Breast epithelium (tissue), 4 donors: Measurements from ENCODE around the gene LAGE3. TPM values are rescaled to one million over a fixed set of nuclear protein-coding genes. Genes with fewer than 3 reads are reported as not detected.

Experiments
- DNase-seq, 2 donors: peaks; one replicate each; pipeline ENCODE4 v3.0.0-alpha.2; 2019; ENCODE audit warnings: low spot score in 2 of 2
- H3K27ac ChIP-seq, 2 donors: fragments of 200-600 bp; sonication (generic) in 1 of 2; one replicate each; pipeline ENCODE4 v1.5.1; 2016 to 2019; ENCODE audit warnings: mild to moderate bottlenecking in 1 of 2
- H3K27me3 ChIP-seq, 2 donors: fragments of 200-600 bp; sonication (generic) in 1 of 2; one replicate each; pipeline versions ENCODE4 v1.5.1 to v1.6.0; 2017 to 2019; ENCODE audit warnings: control low read depth in 1 of 2, mild to moderate bottlenecking in 1 of 2
- H3K36me3 ChIP-seq: fragments of 200-600 bp; one replicate; pipeline ENCODE4 v1.5.1; 2019
- H3K4me1 ChIP-seq, 2 donors: fragments of 200-600 bp; sonication (generic); one replicate each; pipeline ENCODE4 v1.5.1; 2016 to 2019; ENCODE audit warnings: control low read depth in 1 of 2
- H3K4me3 ChIP-seq, 3 donors: fragments of 200-600 bp; sonication (generic); 1 replicate in 2 of 3; 2 replicates in 1 of 3; pipeline ENCODE4 v1.5.1; 2016 to 2019; ENCODE audit warnings: mild to moderate bottlenecking in 3 of 3, moderate library complexity in 2 of 3
- H3K9me3 ChIP-seq, 2 donors: fragments of 200-600 bp; sonication (generic) in 1 of 2; one replicate each; pipeline ENCODE4 v1.5.1; 2016 to 2019; ENCODE audit warnings: control low read depth in 1 of 2
- POLR2A ChIP-seq: fragments of 450-650 bp; IDR thresholded peaks from one replicate; pipeline ENCODE4 v1.6.1; 2016; ENCODE audit warnings: antibody characterized with exemption, mild to moderate bottlenecking, moderate library complexity
- POLR2AphosphoS5 ChIP-seq, 3 donors: sonication (generic); formaldehyde crosslinking; IDR thresholded peaks; one replicate each; pipeline ENCODE4 v1.6.1; 2017; ENCODE audit warnings: antibody characterized with exemption in 3 of 3
- intact Hi-C: fragments of 100-400 bp; cut with DNase I; formaldehyde crosslinking; loops from one replicate; pipeline ENCODE4 v1.15.1; 2023; ENCODE audit warnings: low total_unique reads
- total RNA-seq, 3 donors: library from RNA; depleted of rRNA; stranded (reverse); fragments of >200 nt; gene quantifications; one replicate each; pipeline ENCODE4 v1.1.0, GENCODE V29; 2016
- TF ChIP-seq, protein P1 (sequence below), 3 donors: fragments of 450-650 bp; IDR thresholded peaks; one replicate each; pipeline ENCODE4 v1.5.1; 2016 to 2017; ENCODE audit warnings: antibody characterized with exemption in 3 of 3, mild to moderate bottlenecking in 3 of 3, moderate library complexity in 3 of 3

LAGE3 gene
- total RNA-seq, 3 donors from 2014 or later = 21.1 to 38.0 (median 28.8) TPM

DNA sequence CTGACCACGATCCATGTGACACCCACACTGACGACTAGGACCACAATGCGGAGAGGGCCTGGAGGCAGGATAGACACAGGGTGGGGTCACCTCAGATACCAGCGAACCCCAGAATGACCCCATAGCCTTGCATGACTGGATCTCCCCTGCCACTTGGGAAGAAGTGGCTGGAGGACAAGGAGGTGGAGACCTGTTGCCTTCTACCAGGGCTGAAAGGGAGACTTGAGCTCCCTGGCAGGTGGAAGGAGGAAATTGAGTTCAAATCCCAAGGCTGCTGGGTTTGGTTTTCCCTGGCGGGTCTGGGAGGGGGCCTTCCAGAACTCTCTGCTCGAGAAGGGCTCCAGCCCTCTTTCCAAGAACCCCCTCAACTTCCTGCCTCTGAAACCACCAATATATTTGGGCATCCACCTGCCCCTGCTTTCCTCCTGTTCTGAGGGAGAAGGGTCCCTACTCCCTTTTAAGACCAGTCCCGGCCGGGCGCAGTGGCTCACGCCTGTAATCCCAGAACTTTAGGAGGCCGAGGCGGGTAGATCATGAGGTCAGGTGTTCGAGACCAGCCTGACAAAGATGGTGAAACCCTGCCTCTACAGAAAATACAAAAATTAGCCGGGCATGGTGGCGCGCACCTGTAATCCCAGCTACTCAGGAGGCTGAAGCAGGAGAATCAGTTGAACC lies 33.9 kb upstream of the LAGE3 start:
- no peaks in the 10 kb centered on the region for H3K4me1 ChIP-seq
- no peak for TF ChIP-seq POLR2AphosphoS5 (IDR thresholded peaks at IDR 0.05)
- TF ChIP-seq POLR2A = no peak
- TF ChIP-seq, protein P1, sequence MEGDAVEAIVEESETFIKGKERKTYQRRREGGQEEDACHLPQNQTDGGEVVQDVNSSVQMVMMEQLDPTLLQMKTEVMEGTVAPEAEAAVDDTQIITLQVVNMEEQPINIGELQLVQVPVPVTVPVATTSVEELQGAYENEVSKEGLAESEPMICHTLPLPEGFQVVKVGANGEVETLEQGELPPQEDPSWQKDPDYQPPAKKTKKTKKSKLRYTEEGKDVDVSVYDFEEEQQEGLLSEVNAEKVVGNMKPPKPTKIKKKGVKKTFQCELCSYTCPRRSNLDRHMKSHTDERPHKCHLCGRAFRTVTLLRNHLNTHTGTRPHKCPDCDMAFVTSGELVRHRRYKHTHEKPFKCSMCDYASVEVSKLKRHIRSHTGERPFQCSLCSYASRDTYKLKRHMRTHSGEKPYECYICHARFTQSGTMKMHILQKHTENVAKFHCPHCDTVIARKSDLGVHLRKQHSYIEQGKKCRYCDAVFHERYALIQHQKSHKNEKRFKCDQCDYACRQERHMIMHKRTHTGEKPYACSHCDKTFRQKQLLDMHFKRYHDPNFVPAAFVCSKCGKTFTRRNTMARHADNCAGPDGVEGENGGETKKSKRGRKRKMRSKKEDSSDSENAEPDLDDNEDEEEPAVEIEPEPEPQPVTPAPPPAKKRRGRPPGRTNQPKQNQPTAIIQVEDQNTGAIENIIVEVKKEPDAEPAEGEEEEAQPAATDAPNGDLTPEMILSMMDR (IDR thresholded peaks at IDR 0.05) = no peak
- H3K27ac ChIP-seq = peak overlapping the region in 1 of 2 donors; percentile 7
- peaks cover 0 to 21% of the 10 kb centered on the region in 2 donors for H3K27me3 ChIP-seq
- intact Hi-C loops = no loop called here
- DNase-seq = no peak
- no peak overlapping the region for H3K4me3 ChIP-seq
- peaks cover 0 to 11% of the 10 kb centered on the region in 2 donors for H3K9me3 ChIP-seq
- no peaks in the 10 kb centered on the region for H3K36me3 ChIP-seq

DNA sequence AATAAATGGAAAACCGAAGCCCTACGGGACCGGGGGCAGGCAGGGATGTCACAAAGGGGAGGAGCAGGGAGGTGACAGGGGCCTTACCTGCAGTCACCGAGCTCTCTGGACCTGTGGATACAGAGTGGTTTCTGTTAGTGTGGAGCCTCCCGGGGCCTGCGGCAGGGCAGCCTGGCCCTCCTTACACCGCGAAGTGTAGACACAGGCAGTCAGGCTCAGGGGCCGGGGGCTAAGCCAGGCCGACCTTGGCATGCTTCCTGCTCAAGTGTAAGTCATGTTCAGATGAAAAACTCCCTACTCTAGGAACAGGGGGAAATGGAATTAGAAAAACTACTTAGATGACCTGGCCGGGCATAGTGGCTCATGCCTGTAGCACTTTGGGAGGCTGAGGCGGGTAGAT lies 32.7 kb upstream of the LAGE3 start:
- H3K27ac ChIP-seq = no peak overlapping the region
- no peaks in the 10 kb centered on the region for H3K4me1 ChIP-seq
- peaks cover 0 to 29% of the 10 kb centered on the region in 2 donors for H3K27me3 ChIP-seq
- H3K9me3 ChIP-seq = peaks cover 0 to 11% of the 10 kb centered on the region in 2 donors
- no peak overlapping the region for H3K4me3 ChIP-seq
- H3K36me3 ChIP-seq = no peaks in the 10 kb centered on the region
- intact Hi-C loops = no loop called here
- DNase-seq = no peak
- TF ChIP-seq POLR2A (no peak), POLR2AphosphoS5 (IDR thresholded peaks at IDR 0.05) (no peak)
- TF ChIP-seq, protein P1 (IDR thresholded peaks at IDR 0.05) = no peak

DNA sequence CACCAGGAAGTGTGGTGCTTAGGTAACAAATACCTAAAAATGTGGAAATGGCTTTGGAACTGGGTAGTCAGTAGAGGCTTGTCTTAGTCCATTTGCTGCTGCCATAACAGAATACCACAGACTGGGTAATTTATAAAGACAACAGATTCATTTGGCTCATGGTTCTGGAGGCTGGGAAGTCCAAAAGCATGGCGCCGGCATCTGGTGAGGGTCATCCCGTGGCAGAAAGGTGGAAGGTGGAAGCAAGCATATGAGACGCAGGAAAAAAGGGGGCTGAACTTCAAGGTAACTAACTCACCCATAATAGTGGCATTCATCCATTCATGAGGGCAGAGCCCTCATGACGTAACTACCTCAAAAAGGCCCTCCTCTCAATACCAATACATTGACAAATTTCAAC lies 30.4 kb upstream of the LAGE3 start:
- TF ChIP-seq POLR2AphosphoS5 (IDR thresholded peaks at IDR 0.05) (no peak), POLR2A (no peak)
- TF ChIP-seq, protein P1 (IDR thresholded peaks at IDR 0.05) = no peak
- Histone ChIP-seq H3K36me3 (no peaks in the 10 kb centered on the region), H3K4me1 (no peaks in the 10 kb centered on the region), H3K4me3 (no peak overlapping the region), H3K9me3 (peaks cover 0 to 11% of the 10 kb centered on the region in 2 donors), H3K27me3 (peaks cover 0 to 38% of the 10 kb centered on the region in 2 donors), H3K27ac (no peak overlapping the region)
- intact Hi-C loops = no loop called here
- no peak for DNase-seq

- intact Hi-C loops = no loop called here
- Histone ChIP-seq H3K4me1 (no peaks in the 10 kb centered on the region), H3K27ac (no peak overlapping the region), H3K4me3 (no peak overlapping the region), H3K36me3 (no peaks in the 10 kb centered on the region), H3K27me3 (peaks cover 0 to 38% of the 10 kb centered on the region in 2 donors), H3K9me3 (peaks cover 0 to 11% of the 10 kb centered on the region in 2 donors)
- DNase-seq = no peak
- TF ChIP-seq POLR2AphosphoS5 (IDR thresholded peaks at IDR 0.05) (no peak), POLR2A (no peak)
- TF ChIP-seq, protein P1 (IDR thresholded peaks at IDR 0.05) = no peak
Measured at GRCh38 chrX:154508384-154508745, 29.3 kb upstream of the LAGE3 start.

DNA sequence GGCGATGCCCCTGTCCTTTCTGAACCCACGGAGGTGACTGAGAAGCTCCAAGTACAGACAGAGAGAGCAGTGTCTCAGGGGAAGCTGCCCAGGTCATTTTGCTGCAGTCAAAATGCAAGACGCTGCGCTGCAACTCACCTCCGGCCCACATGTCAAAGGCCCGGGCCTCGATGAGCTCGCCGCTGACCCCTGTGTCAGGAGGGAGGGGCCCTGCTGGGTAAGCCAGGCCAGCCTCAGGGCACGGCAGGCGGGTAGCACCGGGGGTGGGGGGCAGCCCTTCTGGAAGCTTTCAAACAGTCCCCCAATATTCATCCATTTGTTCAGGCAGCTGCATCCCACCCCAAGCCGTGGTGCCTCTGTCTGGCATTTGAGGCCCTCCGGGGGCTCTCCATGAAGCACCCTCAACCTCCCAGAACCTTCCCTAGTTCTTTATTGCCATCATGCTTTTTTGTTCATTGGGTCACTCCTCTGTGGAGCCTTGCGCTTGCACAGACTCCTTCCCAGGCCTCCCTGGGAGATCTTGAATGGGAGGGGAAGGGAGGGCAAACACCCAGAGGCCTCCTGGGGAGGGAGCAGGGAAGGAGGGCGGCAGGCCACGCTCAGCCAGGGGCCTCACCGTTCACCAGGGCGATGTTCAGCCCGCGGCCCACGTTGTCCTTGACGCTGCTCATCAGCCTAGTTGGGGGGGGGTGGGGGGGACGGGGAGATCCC lies 28.7 kb upstream of the LAGE3 start:
- Histone ChIP-seq H3K27ac (no peak overlapping the region), H3K36me3 (no peaks in the 10 kb centered on the region), H3K4me3 (no peak overlapping the region), H3K4me1 (no peaks in the 10 kb centered on the region), H3K9me3 (peaks cover 0 to 11% of the 10 kb centered on the region in 2 donors), H3K27me3 (peaks cover 0 to 38% of the 10 kb centered on the region in 2 donors)
- DNase-seq = no peak
- no peak for TF ChIP-seq POLR2A
- TF ChIP-seq, protein P1 (IDR thresholded peaks at IDR 0.05) = no peak
- TF ChIP-seq POLR2AphosphoS5 (IDR thresholded peaks at IDR 0.05) = no peak
- intact Hi-C loops = no loop called here
